ENCODE data around the gene INPP5A.
"Not testable (repeated sequence)": the region's sequence is repeated elsewhere in the genome, so short reads cannot be mapped to it uniquely, and the experiment has no call there.

INPP5A gene

DNA sequence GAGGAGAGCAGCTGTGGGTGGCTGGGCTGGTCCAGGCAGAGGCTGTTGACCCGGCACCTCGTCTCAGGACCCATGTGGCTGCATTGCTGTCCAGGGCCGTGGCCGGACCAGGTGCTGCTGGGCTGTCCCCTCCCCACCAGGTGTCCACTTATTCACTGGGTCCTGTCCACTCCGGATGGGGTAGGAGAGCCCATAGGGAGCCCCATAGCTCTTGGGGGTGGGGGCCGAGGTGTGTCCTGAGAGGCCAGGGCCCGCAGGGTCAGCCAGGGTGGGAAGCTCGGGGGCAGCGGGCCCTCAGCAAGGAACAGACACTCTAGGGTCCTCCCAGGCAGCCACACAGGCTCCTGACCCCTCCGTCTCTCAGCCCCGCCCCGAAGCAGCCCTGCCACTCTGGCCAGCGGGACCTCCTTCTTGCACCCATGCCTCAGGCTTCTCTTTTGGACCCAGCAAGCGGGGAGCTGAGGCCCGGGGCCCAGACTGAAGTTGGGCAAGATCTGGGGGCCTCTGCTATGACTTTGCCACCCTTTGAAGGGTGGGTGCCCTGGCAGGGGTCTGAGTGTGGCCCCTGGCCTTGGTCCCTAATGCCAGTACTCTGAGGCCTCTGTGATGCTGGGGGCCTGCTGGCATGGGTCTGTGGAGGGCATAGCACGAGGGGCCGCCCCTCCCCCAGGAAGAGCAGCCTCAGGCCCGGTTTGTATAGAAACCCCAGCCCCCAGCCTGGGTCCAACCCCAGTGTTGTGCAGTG lies 162.0 kb downstream of the INPP5A start:
- DNase-seq: no peak

DNA sequence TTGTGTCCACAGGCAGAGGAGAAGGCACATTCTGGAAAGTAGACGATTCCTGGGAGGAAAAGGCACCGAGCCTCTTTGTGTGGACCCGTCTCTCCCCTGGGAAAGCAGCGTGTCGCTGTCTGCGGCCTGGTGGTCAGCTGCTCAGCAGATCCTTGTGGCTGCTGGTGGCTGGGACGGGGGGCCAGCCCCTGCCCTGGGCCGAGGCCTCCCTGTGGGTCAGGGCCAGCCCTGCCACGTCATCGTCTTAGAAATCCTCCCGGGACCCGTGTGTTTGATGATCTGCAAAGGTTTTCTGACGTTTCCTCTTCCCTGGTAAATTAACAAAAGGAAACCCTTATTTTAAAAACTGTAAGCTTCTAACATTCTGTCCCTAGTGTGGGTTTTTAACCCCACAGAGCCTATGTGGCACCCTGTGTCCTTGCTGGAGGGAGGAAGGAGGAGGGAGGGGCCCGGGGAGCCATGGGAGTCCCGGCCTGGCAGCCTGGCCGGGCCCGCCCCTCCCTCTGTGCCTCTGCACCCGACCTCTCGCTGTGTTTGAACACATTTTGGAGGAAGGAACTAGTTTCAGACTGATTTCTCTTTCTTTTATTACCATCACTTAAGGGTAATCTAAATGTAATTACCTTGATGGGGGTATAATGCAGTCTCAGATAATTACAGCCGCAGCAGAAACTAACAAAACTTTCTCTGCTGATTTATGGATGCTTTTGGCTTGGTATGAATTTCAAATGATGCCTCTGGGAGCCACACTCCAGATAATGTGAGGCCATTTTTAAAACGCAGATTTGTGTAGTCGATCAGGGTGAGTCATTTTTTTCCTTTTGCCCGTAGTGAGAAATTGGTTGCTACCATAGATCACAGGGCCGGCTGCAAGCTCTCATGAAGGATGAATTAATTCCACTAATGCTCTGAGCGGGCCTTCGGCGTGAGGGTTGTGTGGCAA lies 162.8 kb downstream of the INPP5A start:
- DNase-seq: no peak

DNA sequence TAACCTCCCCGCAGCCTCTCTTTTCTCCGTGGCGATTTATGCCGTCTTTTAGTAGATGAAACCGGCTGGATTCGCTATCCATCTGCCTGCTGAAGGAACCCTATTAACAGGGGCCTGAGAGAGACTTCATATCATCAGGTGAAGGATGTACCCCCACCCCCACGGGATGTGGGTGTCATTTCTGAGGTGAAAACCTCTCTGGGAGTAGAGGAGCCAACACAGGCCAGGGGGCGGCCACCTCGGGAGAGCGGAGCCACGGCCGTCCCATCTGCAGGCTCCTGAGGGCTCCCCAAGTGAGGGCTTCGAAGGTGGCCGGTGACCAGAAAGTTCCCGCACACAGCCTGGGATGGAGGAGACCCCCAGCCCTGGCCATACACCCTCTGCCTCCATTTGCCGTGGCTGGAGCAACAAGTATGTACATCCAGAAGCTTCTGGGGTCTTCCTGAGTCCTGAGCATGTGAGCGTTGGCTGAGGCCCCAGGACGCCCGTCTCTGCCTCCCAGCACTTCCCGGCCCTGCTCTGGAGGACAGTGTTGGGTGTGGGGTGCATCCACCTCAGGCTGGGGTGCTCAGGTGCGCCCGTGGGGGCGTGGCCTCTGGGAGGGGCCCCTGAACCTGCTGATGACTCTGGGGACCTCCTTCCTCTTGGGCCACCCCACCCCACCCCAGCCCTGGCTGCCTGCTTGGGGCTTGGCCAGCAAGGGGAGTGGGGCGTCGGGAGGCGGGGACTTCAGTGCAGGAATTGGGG lies 163.7 kb downstream of the INPP5A start:
- no peak for DNase-seq

DNA sequence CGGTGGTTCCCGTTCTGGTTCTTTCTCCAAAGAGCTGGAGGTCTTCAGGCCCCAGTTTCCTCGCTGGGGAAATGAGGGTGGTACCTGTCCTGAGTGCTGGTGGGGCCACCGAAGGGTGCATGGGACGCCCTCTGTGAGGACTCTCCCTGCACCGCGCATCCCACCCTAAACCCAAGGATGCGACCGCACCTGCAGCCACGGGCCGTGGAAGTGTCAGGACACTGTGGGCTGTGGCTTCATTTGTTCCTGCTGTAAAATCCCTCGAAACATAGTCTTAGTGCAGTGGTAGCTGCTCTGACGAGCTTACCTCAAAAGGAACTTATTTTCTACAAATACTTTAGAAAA lies 164.2 kb downstream of the INPP5A start:
- DNase-seq: no peak

DNA sequence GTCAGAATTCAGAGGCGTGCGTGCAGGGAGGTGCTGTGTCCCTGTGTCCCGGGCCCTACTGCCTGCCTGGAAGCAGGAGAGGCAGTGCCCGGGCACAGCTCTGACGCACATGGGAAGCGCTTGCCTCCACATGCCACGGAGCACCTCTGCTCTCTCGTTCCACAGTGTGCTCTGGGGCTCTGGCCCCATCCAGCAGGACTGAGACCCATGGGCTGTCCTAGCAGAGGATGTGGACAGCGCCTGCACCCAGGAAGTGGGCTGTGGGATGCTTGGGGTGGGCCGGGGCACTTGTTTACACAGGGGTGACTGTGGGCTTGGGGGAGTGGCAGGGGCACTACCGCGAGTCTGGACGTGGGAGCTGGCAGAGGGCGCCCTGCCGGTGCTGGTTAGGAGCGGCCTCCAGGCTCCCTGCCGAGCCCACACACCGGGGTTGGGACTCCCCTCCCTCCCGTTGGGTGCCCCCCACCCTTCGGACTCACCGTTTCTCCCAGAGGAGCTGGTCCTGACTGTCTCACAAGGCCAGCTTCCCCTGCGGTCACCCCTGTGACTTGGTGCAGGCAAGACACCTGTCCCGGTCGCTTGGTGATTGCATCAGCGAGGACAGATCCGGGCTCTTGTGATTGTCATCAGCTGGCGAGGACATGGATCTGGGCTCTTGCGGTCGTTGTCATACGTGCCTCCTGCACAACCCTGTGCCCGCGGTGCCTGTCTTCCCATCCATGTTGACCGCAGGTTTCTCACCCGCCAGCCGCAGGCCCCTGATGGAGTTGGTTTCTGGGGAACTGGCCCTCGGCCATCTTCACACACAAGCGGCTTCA lies 165.2 kb downstream of the INPP5A start:
- no peak for DNase-seq

DNA sequence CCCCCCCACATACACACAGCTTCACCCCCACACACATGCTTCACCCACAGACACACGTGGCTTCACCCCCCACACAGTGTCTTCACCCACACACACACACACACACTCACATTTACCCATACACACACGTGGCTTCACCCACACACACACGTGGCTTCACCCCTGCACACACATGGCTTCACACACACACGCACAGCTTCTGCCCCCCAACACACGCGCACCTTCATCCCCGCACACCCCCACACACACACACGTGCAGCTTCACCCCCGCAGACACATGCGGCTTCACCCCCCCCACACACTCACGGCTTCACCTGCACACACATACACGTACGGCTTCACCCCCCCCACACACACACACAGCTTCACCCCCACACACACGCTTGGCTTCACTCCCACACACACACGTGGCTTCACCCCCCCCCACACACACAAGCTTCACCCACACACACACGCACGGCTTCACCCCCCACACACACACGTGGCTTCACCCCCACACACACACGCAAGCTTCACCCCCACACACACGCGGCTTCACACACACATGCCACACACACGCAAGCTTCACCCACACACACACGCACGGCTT lies 165.9 kb downstream of the INPP5A start:
- DNase-seq: no peak

DNA sequence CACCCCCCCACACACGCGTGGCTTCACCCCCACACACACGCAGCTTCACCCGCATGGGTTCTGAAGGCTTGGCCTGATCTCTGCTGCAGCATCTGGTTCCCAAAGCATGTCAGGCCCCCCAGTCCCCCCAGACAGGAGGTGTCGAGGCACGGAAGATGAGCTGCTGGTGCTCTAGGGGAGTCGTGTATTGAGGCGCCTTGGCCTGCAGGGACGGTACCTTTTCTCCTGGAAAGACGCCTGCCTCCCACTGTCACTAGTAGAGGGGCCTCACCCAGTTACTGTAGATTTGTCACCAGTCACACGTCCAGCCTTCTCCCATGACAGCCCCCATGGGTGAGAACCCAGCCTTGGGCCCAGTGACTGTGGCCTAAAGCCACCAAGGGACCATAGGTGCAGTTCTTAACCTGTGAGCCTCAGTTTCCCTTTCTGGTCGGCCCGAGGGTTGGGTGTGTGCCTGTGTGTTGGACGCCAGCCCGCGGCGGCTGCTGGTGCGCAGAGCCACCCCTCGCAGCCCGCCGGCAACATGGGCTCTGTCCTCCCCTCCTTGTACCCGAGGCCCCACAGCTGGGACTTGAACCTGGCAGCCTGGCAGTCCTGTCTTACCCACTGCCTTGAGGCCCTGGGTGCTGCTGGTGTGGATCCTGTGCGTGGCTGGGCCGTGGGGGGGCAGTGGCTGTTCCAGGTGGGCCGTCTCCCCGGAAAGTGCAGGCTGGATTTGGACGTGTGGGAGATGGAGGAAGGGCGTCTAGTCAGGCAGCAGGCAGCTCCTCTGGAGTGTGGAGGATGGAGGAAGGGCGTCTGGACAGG lies 166.6 kb downstream of the INPP5A start:
- DNase-seq: no peak

DNA sequence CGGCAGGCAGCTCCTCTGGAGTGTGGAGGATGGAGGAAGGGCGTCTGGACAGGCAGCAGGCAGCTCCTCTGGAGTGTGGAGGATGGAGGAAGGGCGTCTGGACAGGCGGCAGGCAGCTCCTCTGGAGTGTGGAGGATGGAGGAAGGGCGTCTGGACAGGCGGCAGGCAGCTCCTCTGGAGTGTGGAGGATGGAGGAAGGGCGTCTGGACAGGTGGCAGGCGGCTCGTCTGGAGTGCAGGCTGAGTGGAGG lies 167.2 kb downstream of the INPP5A start:
- not testable (repeated sequence) for DNase-seq

DNA sequence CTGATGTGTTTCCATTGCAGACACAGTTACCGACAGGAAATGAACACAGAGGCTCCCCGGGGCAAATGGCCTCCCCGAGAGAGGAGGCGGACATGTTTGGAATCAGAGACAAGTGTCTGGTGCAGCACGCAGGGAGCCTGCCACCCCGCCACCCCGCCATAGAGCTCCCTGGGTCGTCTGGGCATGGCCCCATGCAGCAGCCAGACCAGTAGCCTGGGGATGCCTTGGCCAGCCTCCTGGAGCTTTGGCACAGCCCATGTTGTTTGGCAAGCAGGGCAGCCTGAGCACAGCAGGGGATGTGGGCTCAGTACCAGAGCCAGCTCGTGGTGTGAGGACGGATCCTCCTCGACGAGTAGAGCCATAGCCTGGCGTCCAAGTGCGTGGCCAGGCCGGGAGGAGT lies 167.6 kb downstream of the INPP5A start:
- no peak for DNase-seq

DNA sequence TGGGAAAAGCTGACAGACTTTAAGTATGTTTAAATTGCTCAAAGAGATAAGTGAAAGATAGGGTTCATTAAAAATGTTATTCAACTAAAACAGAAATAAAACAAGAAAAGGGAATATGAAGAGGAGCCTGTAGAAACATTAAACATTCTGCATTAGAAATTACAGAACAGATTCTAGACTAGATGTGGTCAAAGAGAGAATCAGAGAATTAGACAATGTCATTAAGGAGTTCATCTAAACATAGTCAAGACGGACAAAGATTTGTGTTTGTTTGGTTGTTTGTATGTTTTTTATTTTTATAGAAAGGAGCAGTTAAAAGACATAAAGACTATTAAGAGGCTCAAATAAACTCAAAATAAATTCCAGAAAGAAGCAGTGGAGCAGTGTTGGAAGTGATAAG lies 168.4 kb downstream of the INPP5A start:
- no peak for DNase-seq

DNA sequence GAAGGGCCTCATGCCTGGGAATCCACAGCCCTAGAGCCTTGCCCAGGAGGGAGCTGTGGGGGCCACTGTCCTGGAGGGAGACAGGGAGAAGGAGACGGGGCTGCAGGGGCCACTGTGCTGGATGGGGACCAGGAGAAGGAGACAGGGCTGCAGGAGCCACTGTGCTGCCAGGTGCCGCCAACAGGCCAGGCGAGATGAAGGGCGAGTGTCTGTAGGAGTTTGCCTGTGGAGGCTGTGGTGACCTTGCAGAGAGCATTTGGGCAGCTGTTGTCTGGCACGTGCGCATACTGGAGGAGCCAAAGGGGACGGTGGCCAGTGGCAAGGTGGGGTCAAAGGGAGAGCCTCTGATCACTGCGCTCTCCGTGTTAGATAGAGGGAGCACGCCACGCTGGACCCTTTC lies 169.1 kb downstream of the INPP5A start:
- no peak for DNase-seq

DNA sequence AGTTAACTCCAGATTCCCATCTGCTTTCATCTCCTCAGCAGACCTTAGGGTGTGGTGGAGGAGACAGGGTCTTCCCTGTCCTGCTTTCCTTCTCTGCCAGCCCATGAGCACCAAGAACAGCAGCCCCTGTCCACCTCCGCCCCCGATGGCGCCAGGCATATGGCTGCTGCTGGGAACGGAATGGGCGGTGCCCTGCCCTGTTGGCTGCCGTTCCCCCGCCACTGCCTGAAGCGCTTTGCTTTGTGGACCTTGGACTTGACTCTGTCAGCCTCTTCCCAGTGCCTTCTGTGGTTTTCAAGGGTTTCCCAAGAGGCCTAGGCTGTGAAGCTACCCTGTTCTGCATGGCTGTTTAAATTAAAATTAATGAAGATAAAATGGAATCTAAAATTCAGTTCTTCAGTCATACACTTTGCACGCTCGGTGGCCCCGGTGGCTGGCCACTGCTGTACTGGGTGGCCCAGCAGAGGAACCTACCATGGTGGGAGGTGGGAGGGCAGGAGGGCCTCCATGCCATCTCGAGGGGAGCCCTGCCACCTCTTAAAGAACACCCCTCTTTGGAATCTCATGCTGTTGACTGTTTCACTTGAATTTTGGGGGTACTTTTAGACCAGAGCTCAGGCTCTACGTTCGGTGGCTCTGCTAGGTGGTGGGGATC lies 169.7 kb downstream of the INPP5A start:
- DNase-seq: no peak

DNA sequence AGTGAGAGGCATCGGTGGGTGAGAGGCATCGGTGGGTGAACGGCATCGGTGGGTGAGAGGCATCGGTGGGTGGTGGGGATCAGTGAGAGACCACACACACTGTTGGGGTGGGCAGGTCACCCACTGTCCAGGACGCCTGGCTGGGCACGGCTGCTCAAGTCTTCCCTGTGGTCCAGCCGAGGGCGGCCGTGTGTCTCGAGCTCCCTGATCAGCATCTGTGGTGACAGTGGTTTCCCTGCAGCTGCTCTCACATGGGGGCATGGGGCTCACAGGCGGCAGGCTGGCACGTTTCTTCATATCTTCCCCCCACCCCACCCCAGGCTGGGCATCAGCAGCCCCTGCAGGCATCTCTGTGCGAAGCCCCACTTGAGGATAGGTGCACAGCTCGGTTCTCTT lies 170.2 kb downstream of the INPP5A start:
- DNase-seq: no peak

DNA sequence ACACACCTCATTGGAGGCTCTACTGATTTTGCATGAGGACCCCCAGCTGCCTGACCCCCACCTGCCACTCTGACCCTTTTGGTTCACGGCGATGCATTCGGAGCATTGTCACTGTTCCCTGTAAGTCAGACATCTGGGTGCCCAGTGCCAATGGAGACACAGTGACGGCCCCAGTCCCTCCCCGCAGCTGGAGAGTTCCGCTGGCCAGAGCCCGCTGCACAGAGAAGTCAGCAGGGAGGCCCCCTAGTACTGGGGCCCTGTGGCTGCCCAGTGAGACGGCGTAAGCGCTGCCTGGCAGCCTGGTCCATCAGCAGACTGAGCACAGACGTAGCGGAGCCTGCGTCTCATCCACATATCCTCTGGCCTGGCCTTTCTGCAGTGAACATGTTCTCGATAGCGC lies 170.9 kb downstream of the INPP5A start:
- DNase-seq: no peak

DNA sequence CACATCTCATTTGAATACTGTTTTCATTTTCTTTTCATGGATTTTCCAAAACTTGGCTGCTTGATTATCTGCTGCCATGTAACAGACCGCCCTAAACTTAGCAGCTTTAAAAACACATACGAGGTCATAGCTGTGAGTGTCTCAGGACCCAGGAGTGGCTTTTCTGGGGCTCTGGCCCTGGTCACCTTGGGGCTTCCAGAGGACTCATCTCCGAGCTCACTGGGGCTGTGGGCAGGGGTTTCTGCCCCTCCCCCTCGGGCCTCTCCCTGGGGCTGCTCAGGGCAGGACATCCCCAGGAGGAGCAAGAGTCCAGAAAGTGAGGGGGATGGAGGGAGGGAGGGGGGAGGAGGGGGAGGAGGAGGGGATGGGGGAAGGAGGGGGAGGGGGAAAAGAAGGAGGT lies 171.3 kb downstream of the INPP5A start:
- no peak for DNase-seq

DNA sequence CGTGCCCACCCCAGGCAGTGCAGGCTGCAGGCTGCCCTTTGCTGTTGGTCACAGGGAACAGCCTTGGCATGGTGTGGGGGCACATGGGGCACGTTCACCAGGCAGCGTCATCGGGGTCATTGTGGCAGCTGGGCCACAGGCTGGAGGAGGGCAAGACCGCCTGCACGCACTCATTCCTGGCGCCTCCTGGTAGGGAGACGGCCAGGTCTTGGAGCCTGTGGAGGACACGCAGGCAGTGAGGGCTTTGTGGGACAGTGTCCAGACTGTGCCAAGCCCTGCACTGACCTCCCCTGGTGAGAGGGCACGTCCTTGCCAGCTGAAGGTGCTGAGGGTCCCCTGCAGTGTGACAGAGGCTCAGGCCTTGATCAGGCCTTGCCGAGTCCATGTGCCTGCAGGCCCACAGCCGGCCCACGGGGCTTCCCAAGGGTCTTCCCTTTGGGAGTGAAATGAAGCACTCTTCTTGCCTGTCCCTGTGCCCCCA lies 171.9 kb downstream of the INPP5A start:
- DNase-seq: no peak

DNA sequence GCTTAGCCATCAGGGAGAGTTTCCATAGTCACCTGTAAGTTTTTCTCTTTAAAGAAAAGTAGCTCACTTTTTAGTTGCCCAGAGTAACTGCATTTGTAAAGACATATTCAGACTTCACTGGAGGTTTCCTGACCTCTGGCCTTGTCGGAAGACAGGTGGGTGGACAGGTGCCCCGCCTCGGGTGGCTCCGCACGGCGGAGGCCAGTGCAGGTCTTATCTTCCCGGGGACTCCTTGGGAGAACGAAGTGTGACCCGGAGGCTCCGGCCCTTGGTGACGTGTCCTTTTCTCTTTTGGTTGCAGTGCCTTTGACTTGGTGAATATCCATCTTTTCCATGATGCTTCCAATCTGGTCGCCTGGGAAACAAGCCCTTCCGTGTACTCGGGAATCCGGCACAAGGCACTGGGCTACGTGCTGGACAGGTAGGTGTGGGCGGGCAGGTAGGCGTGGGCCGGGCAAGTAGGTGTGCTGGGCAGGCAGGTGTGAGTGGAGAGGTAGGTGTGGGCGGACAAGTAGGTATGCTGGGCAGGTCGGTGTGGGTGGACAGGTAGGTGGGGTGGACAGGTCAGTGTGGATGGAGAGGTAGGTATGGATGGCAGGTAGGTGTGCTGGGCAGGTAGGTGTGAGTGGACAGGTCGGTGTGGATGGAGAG lies 172.6 kb downstream of the INPP5A start:
- no peak for DNase-seq

DNA sequence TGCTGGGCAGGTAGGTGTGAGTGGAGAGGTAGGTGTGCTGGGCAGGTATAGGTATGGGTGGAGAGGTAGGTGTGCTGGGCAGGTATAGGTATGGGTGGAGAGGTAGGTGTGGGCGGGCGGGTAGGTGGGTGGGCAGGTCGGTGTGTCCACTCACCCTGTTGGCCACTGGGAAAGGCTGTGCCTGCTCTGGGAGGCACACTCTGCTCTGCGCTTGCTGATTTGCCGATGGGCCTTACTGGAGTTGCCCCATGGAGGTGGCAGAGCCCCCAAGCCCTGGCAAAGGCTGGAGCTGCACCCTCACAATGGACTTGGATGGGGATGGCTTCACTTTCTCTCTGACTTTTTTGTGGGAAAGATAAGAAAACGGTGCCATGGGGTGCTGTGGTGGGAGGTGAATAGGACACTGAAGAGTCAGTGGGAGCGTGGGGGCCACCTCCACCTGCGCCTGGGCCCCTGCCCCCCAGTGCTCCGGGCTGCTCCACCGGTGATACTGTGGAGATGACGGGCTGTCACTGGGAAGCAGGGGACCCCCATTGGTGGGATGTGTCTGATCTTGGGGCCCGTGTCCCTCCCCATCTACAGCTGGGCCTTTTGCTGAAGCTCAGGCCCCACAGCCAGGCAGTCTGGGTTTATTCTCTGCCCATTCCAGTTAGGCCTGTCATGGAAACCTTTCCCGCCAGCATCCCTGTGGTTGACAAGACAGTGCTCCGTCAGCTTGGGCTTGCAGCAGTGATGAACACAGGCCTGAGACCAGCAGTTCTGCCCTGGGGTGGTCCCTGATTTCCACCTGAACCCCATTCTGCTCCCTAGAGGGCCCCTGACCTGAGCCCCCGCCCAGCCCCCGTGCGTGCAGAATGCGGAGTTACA lies 173.4 kb downstream of the INPP5A start:
- DNase-seq: no peak

DNA sequence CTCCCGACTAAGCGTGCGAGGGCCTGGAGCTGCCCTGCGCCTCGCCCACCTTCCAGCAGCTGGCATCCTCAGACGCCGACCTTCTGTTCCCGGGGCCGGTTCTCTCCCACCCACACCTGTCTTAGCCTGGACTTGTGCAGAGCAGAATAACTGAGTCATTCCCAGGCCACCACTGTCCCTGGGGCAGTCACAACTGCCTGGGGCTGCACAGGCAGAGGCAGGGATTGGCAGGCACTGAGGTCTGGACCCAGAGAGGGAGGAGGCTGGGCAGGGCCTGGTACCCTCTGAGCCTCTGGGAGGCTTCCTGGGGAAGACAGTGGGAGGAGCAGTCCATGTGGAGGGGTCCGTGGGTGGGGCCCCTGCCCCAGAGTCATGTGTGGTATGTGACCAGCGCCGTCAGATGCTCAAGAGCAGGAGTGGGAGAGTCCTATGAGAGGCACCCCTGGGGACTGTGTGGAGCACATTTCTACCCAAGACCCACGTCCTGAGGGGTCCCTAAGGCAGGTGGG lies 174.1 kb downstream of the INPP5A start:
- DNase-seq: no peak
